ENCODE results near the gene LENG8. TPM values are rescaled to one million over a fixed set of nuclear protein-coding genes. Genes with fewer than 3 reads are reported as not detected.

LENG8 gene
- total and polyA plus RNA-seq, 2 of the 8 experiments (the other 6 are each of a cell fraction or from before 2014, with no cell fraction given), result 62.2 to 108 TPM

GRCh38 chr19:54461210-54461609, 12.2 kb downstream of the LENG8 start:
- Histone ChIP-seq H3K4me1 (replicated peaks in 1 of 4; ENCODE audit: control insufficient read depth in 3 of 4, insufficient read depth in 4 of 4, low read length in 3 of 4) (peaks cover 0 to 8% (median 5%) of the 10 kb centered on the region in 4 experiments; a peak in 5 of 7 replicates), H2BK5ac (ENCODE audit: low read depth, low read length) (no peak overlapping the region), H3K23ac (ENCODE audit: insufficient read length) (no peak overlapping the region), H3K36me3 (ENCODE audit: control insufficient read depth in 2 of 4, insufficient read depth in 4 of 4, low read length in 3 of 4) (peaks cover 21 to 43% (median 33%) of the 10 kb centered on the region in 4 experiments; a peak in 7 of 8 replicates), H3K4ac (replicated peaks; ENCODE audit: insufficient read length, low read depth, low read length) (no peak overlapping the region), H3K79me2 (ENCODE audit: control insufficient read depth in 1 of 2, insufficient read depth in 2 of 2, low read length in 2 of 2) (peaks cover 0 to 4% of the 10 kb centered on the region in 2 experiments; a peak in 1 of 4 replicates), H3K14ac (ENCODE audit: insufficient read length) (no peak overlapping the region), H4K20me1 (replicated peaks in 1 of 2; ENCODE audit: control insufficient read depth in 1 of 2, insufficient read depth in 2 of 2, low read length in 2 of 2) (peaks cover 4 to 37% of the 10 kb centered on the region in 2 experiments), H4K91ac (replicated peaks; ENCODE audit: insufficient read length, low read length) (no peak overlapping the region), H3K9me3 (ENCODE audit: insufficient read depth in 2 of 2, low read depth in 1 of 2, low read length in 1 of 2) (no peaks in the 10 kb centered on the region), H3K79me1 (ENCODE audit: low read depth, low read length) (peaks cover 15% of the 10 kb centered on the region), H2BK12ac (ENCODE audit: low read depth, low read length) (no peak overlapping the region), H2BK20ac (ENCODE audit: low read length) (no peak overlapping the region), H3K27me3 (replicated peaks in 1 of 4; ENCODE audit: control insufficient read depth in 3 of 4, extremely low read depth in 1 of 4, insufficient read depth in 3 of 4, low read length in 3 of 4) (peaks cover 0 to 8% (median 5%) of the 10 kb centered on the region in 4 experiments; a peak in 5 of 7 replicates), H3K27ac (ENCODE audit: low read depth, low read length) (no peak overlapping the region), H3K56ac (replicated peaks; ENCODE audit: insufficient read length, low read depth, low read length) (no peak overlapping the region), H2BK120ac (replicated peaks; ENCODE audit: low read depth, low read length) (no peak overlapping the region), H3K23me2 (ENCODE audit: low read depth, low read length) (peaks cover 8% of the 10 kb centered on the region; the same call in 1 of the 2 replicates), H4K5ac (ENCODE audit: insufficient read length, low read depth, low read length) (no peak overlapping the region), H4K8ac (ENCODE audit: extremely low read depth, insufficient read depth, low read length) (no peak overlapping the region), H3K4me3 (ENCODE audit: extremely low read depth in 1 of 4, insufficient read depth in 2 of 4, low read depth in 3 of 4, low read length in 4 of 4) (no peak overlapping the region), H2AK5ac (ENCODE audit: low read depth, low read length) (no peak overlapping the region), H2AFZ (ENCODE audit: low read length) (no peak overlapping the region), H3K4me2 (ENCODE audit: insufficient read depth in 1 of 2, low read depth in 2 of 2, low read length in 2 of 2) (peak overlapping the region in 1 of 2 experiments; percentile 35; a peak in 1 of 4 replicates), H3K9ac (replicated peaks in 1 of 4; ENCODE audit: extremely low read depth in 1 of 4, low read depth in 3 of 4, low read length in 3 of 4) (no peak overlapping the region), H3K18ac (ENCODE audit: extremely low read depth, low read length) (no peak overlapping the region), H2BK15ac (ENCODE audit: low read length) (no peak overlapping the region)
- ChIA-PET CTCF (ENCODE audit: partially characterized antibody) (interaction anchor here (1.2 to 2.0 kb wide), 2 partner anchors 23 to 35 kb away, joined by 3 to 13 read pairs; no protein-coding TSS in a partner anchor), POLR2A (ENCODE audit: partially characterized antibody) (interaction anchor here (1.0 to 6.7 kb wide), 7 partner anchors 11 to 278 kb away, joined by 3 to 129 read pairs (median 4); partner anchors contain the start of genes LENG8 and TTYH1)
- FAIRE-seq (no peak), DNase-seq (ENCODE audit: low read depth in 1 of 2, low spot score in 2 of 2) (no peak)
- 90% methylated on average over 12 of the region's 27 CpGs; no CpG with 5 or more reads in 1 of the 2 experiments for WGBS, 2 experiments (ENCODE audit: extremely low coverage in 1 of 2, insufficient coverage in 1 of 2, insufficient read length in 1 of 2, insufficient replicate concordance in 2 of 2, low coverage in 1 of 2, low lambda C conversion rate in 2 of 2, missing lambda C conversion rate in 1 of 2)
- TF ChIP-seq GTF2F1 (IDR thresholded peaks at IDR 0.05; ENCODE audit: borderline replicate concordance, low read depth, low read length) (no peak), TAF1 (IDR thresholded peaks at IDR 0.05; ENCODE audit: low read depth, low read length) (no peak), SRF (IDR thresholded peaks at IDR 0.05; ENCODE audit: low read depth, low read length) (no peak), SIN3A (conservative IDR thresholded peaks at IDR 0.05 in 1 of 2, IDR thresholded peaks at IDR 0.05 in 1 of 2; ENCODE audit: low read depth in 1 of 2, low read length in 2 of 2) (no peak), HDAC2 (IDR thresholded peaks at IDR 0.05; ENCODE audit: borderline replicate concordance in 1 of 2, low read depth in 2 of 2, low read length in 2 of 2) (no peak), SP1 (IDR thresholded peaks at IDR 0.05; ENCODE audit: low read depth, low read length) (no peak), RNF2 (IDR thresholded peaks at IDR 0.05; ENCODE audit: borderline replicate concordance, low read depth, low read length, missing control alignments, poor library complexity, severe bottlenecking) (no peak), CEBPB (IDR thresholded peaks at IDR 0.05; ENCODE audit: low read depth, low read length) (no peak), BRCA1 (IDR thresholded peaks at IDR 0.05; ENCODE audit: low read depth, low read length) (no peak), JUN (IDR thresholded peaks at IDR 0.05; ENCODE audit: low read depth, low read length) (no peak), HDAC6 (IDR thresholded peaks at IDR 0.05; ENCODE audit: low read depth, low read length) (no peak), RBBP5 (IDR thresholded peaks at IDR 0.05; ENCODE audit: borderline replicate concordance, low read depth, low read length) (no peak), BACH1 (IDR thresholded peaks at IDR 0.05; ENCODE audit: low read length) (no peak), SP2 (IDR thresholded peaks at IDR 0.05; ENCODE audit: low read length) (no peak)

Measured in H1 (cell line).